ENCODE data around the gene IWS1.

Gene IWS1

GRCh38 chr2:127568128-127568527 is 41.8 kb upstream of the IWS1 start:
- Histone ChIP-seq H3K4me1 (ENCODE audit: control insufficient read depth, insufficient read depth, low read length) (no peaks in the 10 kb centered on the region), H3K4me3 (ENCODE audit: low read length) (no peak overlapping the region), H3K36me3 (ENCODE audit: control insufficient read depth, insufficient read depth, low read length) (no peaks in the 10 kb centered on the region), H3K27me3 (ENCODE audit: control insufficient read depth, insufficient read depth, low read length) (no peaks in the 10 kb centered on the region), H3K27ac (ENCODE audit: low read length) (no peak overlapping the region), H3K9me3 (ENCODE audit: control insufficient read depth, insufficient read depth, low read length) (no peaks in the 10 kb centered on the region)
- no peak for DNase-seq (ENCODE audit: low read depth, low spot score)
- no CpG with 5 or more reads among the region's 6 CpGs for WGBS (ENCODE audit: insufficient coverage, insufficient read length)

DNA sequence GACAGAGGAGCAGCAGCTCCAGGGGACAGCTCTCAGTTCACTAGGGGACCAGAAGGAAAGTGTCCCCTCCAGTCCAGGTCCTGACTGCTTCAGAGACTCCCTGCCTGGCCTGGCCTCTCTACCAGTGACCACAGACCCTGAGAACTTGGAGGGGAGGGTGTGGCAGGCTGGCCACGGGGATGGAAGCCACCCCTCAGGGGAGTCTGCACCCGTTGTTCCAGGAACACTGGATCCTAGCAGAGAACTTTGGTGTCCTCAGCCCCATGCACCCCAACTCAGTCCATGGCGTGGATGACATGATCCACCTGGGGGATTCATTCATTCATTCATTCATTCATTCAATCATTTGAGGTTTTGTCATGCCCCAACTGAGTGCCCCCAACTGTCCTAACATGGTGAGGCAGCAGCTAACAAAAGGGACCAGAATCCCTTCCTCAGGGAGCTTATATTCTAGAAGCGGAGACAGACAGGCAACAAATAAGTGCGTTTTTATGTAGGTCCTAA is 41.1 kb upstream of the IWS1 start:
- Histone ChIP-seq H3K9me3 (ENCODE audit: control insufficient read depth, insufficient read depth, low read length) (no peaks in the 10 kb centered on the region), H3K4me3 (ENCODE audit: low read length) (no peak overlapping the region), H3K4me1 (ENCODE audit: control insufficient read depth, insufficient read depth, low read length) (no peaks in the 10 kb centered on the region), H3K36me3 (ENCODE audit: control insufficient read depth, insufficient read depth, low read length) (no peaks in the 10 kb centered on the region), H3K27ac (ENCODE audit: low read length) (no peak overlapping the region), H3K27me3 (ENCODE audit: control insufficient read depth, insufficient read depth, low read length) (no peaks in the 10 kb centered on the region)
- WGBS (ENCODE audit: insufficient coverage, insufficient read length), result no CpG with 5 or more reads among the region's 5 CpGs
- no peak for DNase-seq (ENCODE audit: low read depth, low spot score)

GRCh38 chr2:127566576-127566975 is 40.3 kb upstream of the IWS1 start:
- H3K4me1 ChIP-seq (ENCODE audit: control insufficient read depth, insufficient read depth, low read length), result no peaks in the 10 kb centered on the region
- H3K36me3 ChIP-seq (ENCODE audit: control insufficient read depth, insufficient read depth, low read length), result no peaks in the 10 kb centered on the region
- no peaks in the 10 kb centered on the region for H3K27me3 ChIP-seq (ENCODE audit: control insufficient read depth, insufficient read depth, low read length)
- DNase-seq (ENCODE audit: low read depth, low spot score), result no peak
- H3K27ac ChIP-seq (ENCODE audit: low read length), result no peak overlapping the region
- no CpG with 5 or more reads among the region's 10 CpGs for WGBS (ENCODE audit: insufficient coverage, insufficient read length)
- H3K9me3 ChIP-seq (ENCODE audit: control insufficient read depth, insufficient read depth, low read length), result no peaks in the 10 kb centered on the region
- no peak overlapping the region for H3K4me3 ChIP-seq (ENCODE audit: low read length)

DNA sequence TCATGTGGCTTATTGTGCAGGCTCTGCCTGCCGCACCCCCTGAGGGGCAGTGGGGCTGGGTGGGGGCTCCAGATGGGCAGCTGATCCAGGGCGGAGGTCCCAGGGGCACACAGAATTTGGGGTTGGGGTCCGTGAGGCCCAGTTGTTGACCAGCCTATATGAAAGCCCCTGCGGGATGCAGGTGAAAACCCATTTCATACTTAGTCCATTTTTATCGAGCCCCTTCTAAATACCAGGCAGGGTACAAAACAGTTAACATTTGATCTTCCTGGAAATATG is 39.8 kb upstream of the IWS1 start:
- Histone ChIP-seq H3K27me3 (ENCODE audit: control insufficient read depth, insufficient read depth, low read length) (no peaks in the 10 kb centered on the region), H3K9me3 (ENCODE audit: control insufficient read depth, insufficient read depth, low read length) (no peaks in the 10 kb centered on the region), H3K27ac (ENCODE audit: low read length) (no peak overlapping the region), H3K4me3 (ENCODE audit: low read length) (no peak overlapping the region), H3K36me3 (ENCODE audit: control insufficient read depth, insufficient read depth, low read length) (no peaks in the 10 kb centered on the region), H3K4me1 (ENCODE audit: control insufficient read depth, insufficient read depth, low read length) (no peaks in the 10 kb centered on the region)
- DNase-seq (ENCODE audit: low read depth, low spot score), result no peak
- WGBS (ENCODE audit: insufficient coverage, insufficient read length), result no CpG with 5 or more reads among the region's 5 CpGs

- Histone ChIP-seq H3K27ac (ENCODE audit: low read length) (no peak overlapping the region), H3K9me3 (ENCODE audit: control insufficient read depth, insufficient read depth, low read length) (no peaks in the 10 kb centered on the region), H3K36me3 (ENCODE audit: control insufficient read depth, insufficient read depth, low read length) (no peaks in the 10 kb centered on the region), H3K4me1 (ENCODE audit: control insufficient read depth, insufficient read depth, low read length) (no peaks in the 10 kb centered on the region), H3K4me3 (ENCODE audit: low read length) (no peak overlapping the region), H3K27me3 (ENCODE audit: control insufficient read depth, insufficient read depth, low read length) (no peaks in the 10 kb centered on the region)
- no peak for DNase-seq (ENCODE audit: low read depth, low spot score)
- no CpG with 5 or more reads among the region's 12 CpGs for WGBS (ENCODE audit: insufficient coverage, insufficient read length)
Measured at GRCh38 chr2:127565261-127566138, 39.2 kb upstream of the IWS1 start.

- Histone ChIP-seq H3K4me3 (ENCODE audit: low read length) (no peak overlapping the region), H3K27me3 (ENCODE audit: control insufficient read depth, insufficient read depth, low read length) (no peaks in the 10 kb centered on the region), H3K27ac (ENCODE audit: low read length) (no peak overlapping the region), H3K9me3 (ENCODE audit: control insufficient read depth, insufficient read depth, low read length) (no peaks in the 10 kb centered on the region), H3K4me1 (ENCODE audit: control insufficient read depth, insufficient read depth, low read length) (no peaks in the 10 kb centered on the region), H3K36me3 (ENCODE audit: control insufficient read depth, insufficient read depth, low read length) (no peaks in the 10 kb centered on the region)
- no peak for DNase-seq (ENCODE audit: low read depth, low spot score)
- WGBS (ENCODE audit: insufficient coverage, insufficient read length), result no CpG with 5 or more reads among the region's 11 CpGs
Measured at GRCh38 chr2:127564429-127565260, 38.4 kb upstream of the IWS1 start.

DNA sequence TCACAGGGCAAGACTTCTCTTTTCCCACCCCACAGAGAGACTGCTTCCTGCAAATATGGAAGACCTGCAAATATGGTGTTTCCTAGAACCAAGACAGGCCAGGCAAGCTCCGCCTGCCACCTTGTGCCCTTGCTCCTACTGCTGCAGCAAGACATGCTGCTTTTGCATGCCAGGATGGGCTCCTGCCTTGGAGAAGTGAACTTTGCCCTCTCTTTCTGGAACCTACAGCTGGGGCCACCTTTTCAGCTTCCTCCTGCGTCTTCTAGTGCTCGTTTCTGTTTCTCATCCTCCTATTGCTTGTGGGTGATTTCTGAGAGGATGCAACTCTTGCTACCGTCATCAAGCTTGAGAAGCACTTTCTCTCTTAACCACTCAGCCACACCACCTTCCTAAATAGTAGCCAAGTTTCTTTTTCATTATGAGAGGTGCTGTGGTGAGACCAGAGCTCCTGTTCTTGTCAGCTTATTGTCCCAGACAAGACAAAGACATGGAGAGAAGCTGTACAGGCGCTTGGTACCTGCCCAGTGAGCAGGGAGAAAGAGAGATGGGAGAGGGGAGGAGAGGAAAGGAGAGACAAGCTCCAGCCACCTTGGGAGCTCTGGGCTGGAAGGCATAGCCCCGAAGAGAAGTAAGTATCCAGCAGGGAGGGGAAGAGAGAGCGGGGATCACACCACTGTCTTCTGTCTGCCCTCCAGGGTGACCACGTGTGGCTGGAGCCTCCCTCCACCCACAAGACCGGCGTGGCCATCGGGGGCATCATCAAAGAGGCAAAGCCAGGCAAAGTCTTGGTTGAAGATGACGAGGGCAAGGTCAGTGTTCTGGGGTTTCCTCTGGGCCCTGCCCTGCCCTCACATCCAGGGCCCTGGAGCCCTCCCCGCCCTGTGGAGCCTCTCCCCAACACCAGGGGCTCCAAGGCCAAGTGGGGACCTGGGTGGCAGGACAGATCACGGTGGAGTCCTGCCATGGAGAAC is 37.5 kb upstream of the IWS1 start:
- peaks cover 4% of the 10 kb centered on the region; the same call in 1 of the 2 replicates for H3K4me1 ChIP-seq (ENCODE audit: control insufficient read depth, insufficient read depth, low read length)
- H3K4me3 ChIP-seq (ENCODE audit: low read length), result no peak overlapping the region
- no peak overlapping the region for H3K27ac ChIP-seq (ENCODE audit: low read length)
- no peaks in the 10 kb centered on the region for H3K36me3 ChIP-seq (ENCODE audit: control insufficient read depth, insufficient read depth, low read length)
- H3K9me3 ChIP-seq (ENCODE audit: control insufficient read depth, insufficient read depth, low read length), result no peaks in the 10 kb centered on the region
- no peak for DNase-seq (ENCODE audit: low read depth, low spot score)
- H3K27me3 ChIP-seq (ENCODE audit: control insufficient read depth, insufficient read depth, low read length), result no peaks in the 10 kb centered on the region
- WGBS (ENCODE audit: insufficient coverage, insufficient read length), result no CpG with 5 or more reads among the region's 14 CpGs

GRCh38 chr2:127562936-127563335 is 36.6 kb upstream of the IWS1 start:
- H3K4me1 ChIP-seq (ENCODE audit: control insufficient read depth, insufficient read depth, low read length), result peaks cover 4% of the 10 kb centered on the region; the same call in 1 of the 2 replicates
- DNase-seq (ENCODE audit: low read depth, low spot score), result no peak
- no peak overlapping the region for H3K27ac ChIP-seq (ENCODE audit: low read length)
- WGBS (ENCODE audit: insufficient coverage, insufficient read length), result no CpG with 5 or more reads among the region's 2 CpGs
- H3K36me3 ChIP-seq (ENCODE audit: control insufficient read depth, insufficient read depth, low read length), result no peaks in the 10 kb centered on the region
- no peaks in the 10 kb centered on the region for H3K9me3 ChIP-seq (ENCODE audit: control insufficient read depth, insufficient read depth, low read length)
- no peak overlapping the region for H3K4me3 ChIP-seq (ENCODE audit: low read length)
- H3K27me3 ChIP-seq (ENCODE audit: control insufficient read depth, insufficient read depth, low read length), result no peaks in the 10 kb centered on the region

GRCh38 chr2:127561371-127561770 is 35.1 kb upstream of the IWS1 start:
- WGBS (ENCODE audit: insufficient coverage, insufficient read length), result no CpG with 5 or more reads among the region's 8 CpGs
- Histone ChIP-seq H3K27me3 (ENCODE audit: control insufficient read depth, insufficient read depth, low read length) (no peaks in the 10 kb centered on the region), H3K4me1 (ENCODE audit: control insufficient read depth, insufficient read depth, low read length) (peaks cover 4% of the 10 kb centered on the region; the same call in 1 of the 2 replicates), H3K36me3 (ENCODE audit: control insufficient read depth, insufficient read depth, low read length) (no peaks in the 10 kb centered on the region), H3K4me3 (ENCODE audit: low read length) (no peak overlapping the region), H3K9me3 (ENCODE audit: control insufficient read depth, insufficient read depth, low read length) (no peaks in the 10 kb centered on the region), H3K27ac (ENCODE audit: low read length) (no peak overlapping the region)
- DNase-seq (ENCODE audit: low read depth, low spot score), result no peak

GRCh38 chr2:127560931-127561280 is 34.6 kb upstream of the IWS1 start:
- Histone ChIP-seq H3K27me3 (ENCODE audit: control insufficient read depth, insufficient read depth, low read length) (no peaks in the 10 kb centered on the region), H3K4me3 (ENCODE audit: low read length) (no peak overlapping the region), H3K4me1 (ENCODE audit: control insufficient read depth, insufficient read depth, low read length) (peaks cover 4% of the 10 kb centered on the region; the same call in 1 of the 2 replicates), H3K27ac (ENCODE audit: low read length) (no peak overlapping the region), H3K9me3 (ENCODE audit: control insufficient read depth, insufficient read depth, low read length) (no peaks in the 10 kb centered on the region), H3K36me3 (ENCODE audit: control insufficient read depth, insufficient read depth, low read length) (no peaks in the 10 kb centered on the region)
- WGBS (ENCODE audit: insufficient coverage, insufficient read length), result no CpG with 5 or more reads among the region's 5 CpGs
- DNase-seq (ENCODE audit: low read depth, low spot score), result no peak

Measured in iPS DF 6.9 (cell line).